Sigmoid colon (tissue), 7 donors: ENCODE measurements around the gene YWHAE. TPM values are rescaled to one million over a fixed set of nuclear protein-coding genes. Genes with fewer than 3 reads are reported as not detected.

ENCODE experiments used
- DNase-seq: peaks from one replicate; pipeline ENCODE4 v3.0.0-alpha.2; 2019
- H3K27ac ChIP-seq, 4 donors: fragments of 200-600 bp; sonication (generic); one replicate each; pipeline ENCODE4 v1.5.1; 2016 to 2019; ENCODE audit warnings: mild to moderate bottlenecking in 1 of 4
- H3K27me3 ChIP-seq, 3 donors: fragments of 200-600 bp; sonication (generic); one replicate each; pipeline ENCODE4 v1.5.1; 2019; ENCODE audit warnings: mild to moderate bottlenecking in 1 of 3
- H3K36me3 ChIP-seq, 4 donors: fragments of 200-600 bp; sonication (generic); one replicate each; pipeline ENCODE4 v1.5.1; 2016 to 2019
- H3K4me1 ChIP-seq, 4 donors: fragments of 200-600 bp; sonication (generic); one replicate each; pipeline ENCODE4 v1.5.1; 2017 to 2019
- H3K4me3 ChIP-seq, 4 donors: fragments of 200-600 bp; sonication (generic); one replicate each; pipeline ENCODE4 v1.5.1; 2017 to 2019; ENCODE audit warnings: mild to moderate bottlenecking in 2 of 4, moderate library complexity in 1 of 4
- H3K9me3 ChIP-seq, 4 donors: fragments of 200-600 bp in 3 of 4; sonication (generic) in 3 of 4; one replicate each; pipeline versions ENCODE4 v1.5.1 to v1.6.1; 2013 to 2019
- CTCF ChIP-seq, 4 experiments: fragments of 450-650 bp in 3 of 4; fragments of 200-600 bp in 1 of 4; IDR thresholded peaks; one replicate each; pipeline ENCODE4 v1.5.1; 2016 to 2019; ENCODE audit warnings: antibody characterized with exemption in 4 of 4, mild to moderate bottlenecking in 3 of 4, moderate library complexity in 2 of 4
- EP300 ChIP-seq, 4 donors: sonication (generic); formaldehyde crosslinking; IDR thresholded peaks; one replicate each; pipeline ENCODE4 v1.6.1; 2017; ENCODE audit warnings: antibody characterized with exemption in 4 of 4
- POLR2A ChIP-seq, 2 donors: fragments of 450-650 bp; IDR thresholded peaks; one replicate each; pipeline ENCODE4 v1.6.1; 2016; ENCODE audit warnings: antibody characterized with exemption in 2 of 2, mild to moderate bottlenecking in 2 of 2, moderate library complexity in 2 of 2
- POLR2AphosphoS5 ChIP-seq, 4 donors: sonication (generic); formaldehyde crosslinking; IDR thresholded peaks; one replicate each; pipeline ENCODE4 v1.6.1; 2017; ENCODE audit warnings: antibody characterized with exemption in 4 of 4
- WGBS, 2 donors: extraction: QIAGEN DNeasy Blood & Tissue Kit; methylation state at CpG; one replicate each; pipeline ENCODE4 v1.1.7; 2013; 5-methylcytosine and 5-hydroxymethylcytosine counted together
- intact Hi-C: fragments of 100-400 bp; cut with DNase I; formaldehyde crosslinking; loops from one replicate; pipeline ENCODE4 v1.15.1; 2023
- polyA plus RNA-seq, 3 donors: library from polyadenylated mRNA; stranded (reverse); fragments of 200-250 nt; gene quantifications; one replicate each; pipeline ENCODE4 v1.2.3, GENCODE V29; 2013
- total RNA-seq, 4 donors: library from RNA; depleted of rRNA; stranded (reverse); fragments of >200 nt; gene quantifications; one replicate each; pipeline ENCODE4 v1.1.0, GENCODE V29; 2016
- donor health status: healthy with polysubstance abuse.
- donor health status: Bipolar disorder and iron deficiency.
- donor health status: healthy.

YWHAE gene
- total and polyA plus RNA-seq, 7 donors, result 312 to 507 (median 378) TPM

GRCh38 chr17:1323336-1323735 is 76.7 kb downstream of the YWHAE start:
- intact Hi-C loops, result no loop called here
- peaks cover 0 to 3% (median 0%) of the 10 kb centered on the region in 3 donors for H3K27me3 ChIP-seq
- no peaks in the 10 kb centered on the region for H3K36me3 ChIP-seq
- TF ChIP-seq POLR2AphosphoS5 (IDR thresholded peaks at IDR 0.05) (no peak), EP300 (IDR thresholded peaks at IDR 0.05) (no peak), POLR2A (IDR thresholded peaks at IDR 0.05) (no peak), CTCF (IDR thresholded peaks at IDR 0.05) (no peak)
- no peak overlapping the region for H3K27ac ChIP-seq
- H3K4me3 ChIP-seq, result no peak overlapping the region
- no peaks in the 10 kb centered on the region for H3K9me3 ChIP-seq
- 83 to 85% methylated on average over 19 of the region's 19 CpGs for WGBS, 2 donors
- peak; percentile 34 for DNase-seq
- H3K4me1 ChIP-seq, result peaks cover 0 to 8% (median 7%) of the 10 kb centered on the region in 4 donors

- DNase-seq, result no peak
- TF ChIP-seq EP300 (IDR thresholded peaks at IDR 0.05) (no peak), POLR2AphosphoS5 (IDR thresholded peaks at IDR 0.05) (no peak), POLR2A (IDR thresholded peaks at IDR 0.05) (no peak), CTCF (IDR thresholded peaks at IDR 0.05) (no peak)
- Histone ChIP-seq H3K36me3 (no peaks in the 10 kb centered on the region), H3K4me3 (no peak overlapping the region), H3K4me1 (peaks cover 0 to 10% (median 9%) of the 10 kb centered on the region in 4 donors), H3K27me3 (peaks cover 0 to 3% (median 0%) of the 10 kb centered on the region in 3 donors), H3K27ac (no peak overlapping the region), H3K9me3 (no peaks in the 10 kb centered on the region)
- intact Hi-C loops, result no loop called here
- WGBS, 2 donors, result 64 to 72% methylated on average over 10 of the region's 10 CpGs
Measured at GRCh38 chr17:1322480-1322879, 77.5 kb downstream of the YWHAE start.

- Histone ChIP-seq H3K9me3 (no peaks in the 10 kb centered on the region), H3K4me3 (no peak overlapping the region), H3K27ac (no peak overlapping the region), H3K4me1 (peaks cover 0 to 10% (median 9%) of the 10 kb centered on the region in 4 donors), H3K36me3 (no peaks in the 10 kb centered on the region), H3K27me3 (peaks cover 0 to 3% (median 0%) of the 10 kb centered on the region in 3 donors)
- WGBS, 2 donors, result 71 to 75% methylated on average over 6 of the region's 6 CpGs
- intact Hi-C loops, result no loop called here
- DNase-seq, result no peak
- TF ChIP-seq POLR2A (IDR thresholded peaks at IDR 0.05), result no peak
- TF ChIP-seq CTCF (IDR thresholded peaks at IDR 0.05), result no peak
- no peak for TF ChIP-seq POLR2AphosphoS5 (IDR thresholded peaks at IDR 0.05)
- no peak for TF ChIP-seq EP300 (IDR thresholded peaks at IDR 0.05)
Measured at GRCh38 chr17:1322014-1322428, 78.0 kb downstream of the YWHAE start.

GRCh38 chr17:1315891-1316403 is 84.1 kb downstream of the YWHAE start:
- intact Hi-C loops, result no loop called here
- Histone ChIP-seq H3K27ac (no peak overlapping the region), H3K27me3 (peaks cover 3 to 50% (median 4%) of the 10 kb centered on the region in 3 donors), H3K36me3 (no peaks in the 10 kb centered on the region), H3K4me1 (peaks cover 0 to 10% (median 9%) of the 10 kb centered on the region in 4 donors), H3K4me3 (no peak overlapping the region), H3K9me3 (no peaks in the 10 kb centered on the region)
- WGBS, 2 donors, result 54 to 56% methylated on average over 10 of the region's 10 CpGs
- TF ChIP-seq CTCF (IDR thresholded peaks at IDR 0.05), result no peak
- TF ChIP-seq EP300 (IDR thresholded peaks at IDR 0.05), result no peak
- no peak for TF ChIP-seq POLR2A (IDR thresholded peaks at IDR 0.05)
- no peak for TF ChIP-seq POLR2AphosphoS5 (IDR thresholded peaks at IDR 0.05)
- DNase-seq, result no peak

GRCh38 chr17:1315409-1315808 is 84.6 kb downstream of the YWHAE start:
- TF ChIP-seq POLR2A (IDR thresholded peaks at IDR 0.05), result no peak
- TF ChIP-seq CTCF (IDR thresholded peaks at IDR 0.05), result no peak
- no peak for TF ChIP-seq POLR2AphosphoS5 (IDR thresholded peaks at IDR 0.05)
- no peak for TF ChIP-seq EP300 (IDR thresholded peaks at IDR 0.05)
- H3K27me3 ChIP-seq, result peaks cover 3 to 50% (median 4%) of the 10 kb centered on the region in 3 donors
- H3K4me1 ChIP-seq, result peaks cover 0 to 10% (median 9%) of the 10 kb centered on the region in 4 donors
- no peak overlapping the region for H3K27ac ChIP-seq
- intact Hi-C loops, result no loop called here
- 67 to 73% methylated on average over 10 of the region's 10 CpGs for WGBS, 2 donors
- H3K4me3 ChIP-seq, result no peak overlapping the region
- no peaks in the 10 kb centered on the region for H3K36me3 ChIP-seq
- no peaks in the 10 kb centered on the region for H3K9me3 ChIP-seq
- no peak for DNase-seq
